GM19238 (cell line): ENCODE results near the gene BCL2L1.
"Not testable (repeated sequence)": the region's sequence is repeated elsewhere in the genome, so short reads cannot be mapped to it uniquely, and the experiment has no call there.

Experiments
- DNase-seq: peaks from one replicate; pipeline ENCODE4 v3.0.0; 2011; ENCODE audit warnings: low spot score; ENCODE audit not compliant: insufficient read length

Gene BCL2L1

GRCh38 chr20:31653561-31653960, 69.1 kb downstream of the BCL2L1 start:
- no peak for DNase-seq

GRCh38 chr20:31652917-31653396, 69.7 kb downstream of the BCL2L1 start:
- DNase-seq, result no peak

GRCh38 chr20:31648104-31648503, 74.6 kb downstream of the BCL2L1 start:
- not testable (repeated sequence) for DNase-seq

GRCh38 chr20:31644701-31645100, 78.0 kb downstream of the BCL2L1 start:
- DNase-seq, result no peak

GRCh38 chr20:31643522-31643921, 79.1 kb downstream of the BCL2L1 start:
- DNase-seq, result no peak

GRCh38 chr20:31642837-31643236, 79.8 kb downstream of the BCL2L1 start:
- DNase-seq, result no peak

GRCh38 chr20:31641391-31641790, 81.3 kb downstream of the BCL2L1 start:
- DNase-seq, result no peak

- DNase-seq, result no peak
Measured at GRCh38 chr20:31640259-31640658, 82.4 kb downstream of the BCL2L1 start.

GRCh38 chr20:31638816-31639215, 83.9 kb downstream of the BCL2L1 start:
- no peak for DNase-seq

GRCh38 chr20:31638317-31638716, 84.4 kb downstream of the BCL2L1 start:
- DNase-seq, result no peak

- no peak for DNase-seq
Measured at GRCh38 chr20:31637660-31638059, 85.0 kb downstream of the BCL2L1 start, which contains the start of gene COX4I2. Gene COX4I2 (plus strand): TSS chr20:31637912. CDS start chr20:31639018, 1,106 bp downstream.

GRCh38 chr20:31633339-31633914, 89.2 kb downstream of the BCL2L1 start:
- no peak for DNase-seq

- no peak for DNase-seq
Measured at GRCh38 chr20:31632548-31633338, 89.9 kb downstream of the BCL2L1 start.

- no peak for DNase-seq
Measured at GRCh38 chr20:31630187-31630790, 92.4 kb downstream of the BCL2L1 start.

GRCh38 chr20:31628057-31628456, 94.6 kb downstream of the BCL2L1 start:
- DNase-seq, result not testable (repeated sequence)

- DNase-seq, result not testable (repeated sequence)
Measured at GRCh38 chr20:31626534-31626933, 96.1 kb downstream of the BCL2L1 start.

GRCh38 chr20:31623123-31623505, 99.6 kb downstream of the BCL2L1 start:
- not testable (repeated sequence) for DNase-seq

- DNase-seq, result no peak
Measured at GRCh38 chr20:31620246-31620645, 102.4 kb downstream of the BCL2L1 start.

- DNase-seq, result no peak
Measured at GRCh38 chr20:31617432-31618104, 105.1 kb downstream of the BCL2L1 start.

- DNase-seq, result no peak
Measured at GRCh38 chr20:31615416-31615815, 107.3 kb downstream of the BCL2L1 start.
